PFSK-1 (cell line): Measurements from ENCODE around the gene KCNE4.

ENCODE experiments used
- POLR2AphosphoS5 ChIP-seq: IDR thresholded peaks from 2 replicates; pipeline ENCODE4 v1.6.1; 2012; ENCODE audit warnings: low read depth, mild to moderate bottlenecking, control low read depth, low read length, moderate library complexity
- REST ChIP-seq, 2 experiments: IDR thresholded peaks; 2 replicates each; pipeline versions ENCODE4 v1.6.1 to v1.8.0; 2011 to 2012; ENCODE audit warnings: low read depth in 2 of 2, low read length in 2 of 2, control low read depth in 1 of 2, inconsistent platforms in 1 of 2, mild to moderate bottlenecking in 1 of 2, moderate library complexity in 1 of 2; ENCODE audit not compliant: insufficient read depth in 1 of 2
- SIN3A ChIP-seq: IDR thresholded peaks from 2 replicates; pipeline ENCODE4 v1.6.1; 2012; ENCODE audit warnings: mild to moderate bottlenecking, low read length, moderate library complexity, borderline replicate concordance; ENCODE audit not compliant: insufficient read depth

GRCh38 chr2:223069988-223070387 lies 18.0 kb downstream of the KCNE4 start:
- TF ChIP-seq REST (IDR thresholded peaks at IDR 0.05; ENCODE audit: insufficient read depth in 1 of 2, low read depth in 2 of 2, low read length in 2 of 2) (no peak), SIN3A (no peak), POLR2AphosphoS5 (no peak)
